ENCODE results near the gene HOXD4. TPM values are rescaled to one million over a fixed set of nuclear protein-coding genes. Genes with fewer than 3 reads are reported as not detected.

The HOXD4 gene
- total and polyA plus RNA-seq, 12 donors: 0.13 to 1.6 (median 0.40) TPM; not detected in 2

DNA sequence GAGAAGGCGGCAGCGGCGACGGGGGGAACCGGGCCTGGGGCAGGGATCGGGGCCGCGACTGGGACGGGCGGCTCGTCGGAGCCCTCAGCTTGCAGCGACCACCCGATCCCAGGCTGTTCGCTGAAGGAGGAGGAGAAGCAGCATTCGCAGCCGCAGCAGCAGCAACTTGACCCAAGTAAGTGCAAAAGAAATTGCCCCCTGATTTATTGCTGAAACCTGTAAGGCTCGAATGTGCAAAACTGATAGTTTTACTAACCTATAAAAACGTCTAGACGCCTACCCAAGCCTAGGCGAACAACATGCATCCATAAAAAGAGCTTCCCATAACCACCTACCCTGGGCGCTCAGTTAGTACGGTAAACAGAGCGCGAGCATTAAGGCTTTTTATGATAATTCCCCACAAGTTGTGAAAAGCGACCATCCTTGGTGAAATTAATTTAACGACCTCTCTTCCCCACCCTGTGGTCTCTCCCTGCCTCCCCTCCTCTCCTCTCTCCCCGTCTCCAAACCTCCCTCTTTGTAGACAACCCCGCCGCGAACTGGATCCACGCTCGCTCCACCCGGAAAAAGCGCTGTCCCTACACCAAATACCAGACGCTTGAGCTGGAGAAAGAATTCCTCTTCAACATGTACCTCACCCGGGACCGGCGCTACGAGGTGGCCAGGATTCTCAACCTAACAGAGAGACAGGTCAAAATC, 27.8 kb upstream of the HOXD4 start:
- Histone ChIP-seq H3K27ac (no peak overlapping the region), H3K27me3 (peaks cover 62 to 100% (median 99%) of the 10 kb centered on the region in 7 donors), H3K9me3 (no peaks in the 10 kb centered on the region), H3K36me3 (no peaks in the 10 kb centered on the region), H3K4me3 (peak overlapping the region in 8 of 10 donors; percentile 8 to 49 (median 37)), H3K4me1 (peaks cover 0 to 33% (median 22%) of the 10 kb centered on the region in 9 donors)
- intact Hi-C loops (cut with DNase I): loop anchor here in 7 of 10 donors (2.0 to 10.0 kb wide), 4 partner anchors 55 to 1024 kb away; no protein-coding TSS in a partner anchor
- no peak for DNase-seq
- 4 to 8% methylated on average over 40 of the region's 40 CpGs for WGBS, 2 donors
- TF ChIP-seq, protein P1, sequence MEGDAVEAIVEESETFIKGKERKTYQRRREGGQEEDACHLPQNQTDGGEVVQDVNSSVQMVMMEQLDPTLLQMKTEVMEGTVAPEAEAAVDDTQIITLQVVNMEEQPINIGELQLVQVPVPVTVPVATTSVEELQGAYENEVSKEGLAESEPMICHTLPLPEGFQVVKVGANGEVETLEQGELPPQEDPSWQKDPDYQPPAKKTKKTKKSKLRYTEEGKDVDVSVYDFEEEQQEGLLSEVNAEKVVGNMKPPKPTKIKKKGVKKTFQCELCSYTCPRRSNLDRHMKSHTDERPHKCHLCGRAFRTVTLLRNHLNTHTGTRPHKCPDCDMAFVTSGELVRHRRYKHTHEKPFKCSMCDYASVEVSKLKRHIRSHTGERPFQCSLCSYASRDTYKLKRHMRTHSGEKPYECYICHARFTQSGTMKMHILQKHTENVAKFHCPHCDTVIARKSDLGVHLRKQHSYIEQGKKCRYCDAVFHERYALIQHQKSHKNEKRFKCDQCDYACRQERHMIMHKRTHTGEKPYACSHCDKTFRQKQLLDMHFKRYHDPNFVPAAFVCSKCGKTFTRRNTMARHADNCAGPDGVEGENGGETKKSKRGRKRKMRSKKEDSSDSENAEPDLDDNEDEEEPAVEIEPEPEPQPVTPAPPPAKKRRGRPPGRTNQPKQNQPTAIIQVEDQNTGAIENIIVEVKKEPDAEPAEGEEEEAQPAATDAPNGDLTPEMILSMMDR (IDR thresholded peaks at IDR 0.05): no peak
- ATAC-seq: no peak

DNA sequence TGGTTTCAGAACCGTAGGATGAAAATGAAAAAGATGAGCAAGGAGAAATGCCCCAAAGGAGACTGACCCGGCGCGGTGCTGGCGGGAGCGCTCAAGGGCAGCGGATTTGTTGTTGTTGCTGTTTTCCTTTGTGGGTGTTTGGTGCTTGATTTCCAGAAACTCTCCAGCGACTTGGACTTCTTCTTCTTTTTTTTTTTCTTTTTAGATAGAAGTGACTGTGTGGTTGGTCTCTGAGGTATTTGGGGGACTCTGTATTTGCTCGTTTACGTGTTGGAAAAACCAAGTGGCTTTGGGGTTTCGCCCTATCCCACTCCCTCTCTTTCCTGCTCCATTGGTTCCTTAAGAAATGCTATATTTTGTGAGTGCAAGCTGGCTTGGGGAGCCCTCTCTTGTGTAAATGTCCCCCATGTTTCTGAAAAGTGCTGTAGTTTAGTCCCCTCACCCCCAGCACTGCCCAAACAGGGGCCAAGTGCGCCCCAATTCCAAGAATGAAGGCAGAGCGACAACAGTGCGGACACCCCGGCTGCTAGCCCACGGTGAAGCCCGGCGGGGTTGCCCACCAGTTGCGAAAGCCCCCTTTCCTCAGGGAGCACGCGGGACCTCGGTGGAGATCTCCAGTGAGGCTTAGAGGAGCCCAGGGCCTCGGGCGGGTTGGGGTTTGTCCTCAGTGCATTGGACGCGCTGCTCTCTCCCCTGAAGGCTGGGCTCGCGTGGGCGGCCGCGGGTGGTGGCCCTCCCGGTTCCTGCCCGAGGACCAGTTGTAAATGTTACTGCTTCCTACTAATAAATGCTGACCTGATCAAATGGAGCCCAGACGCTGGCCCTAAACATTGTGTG, 27.0 kb upstream of the HOXD4 start:
- H3K4me1 ChIP-seq: peaks cover 0 to 38% (median 25%) of the 10 kb centered on the region in 9 donors
- H3K9me3 ChIP-seq: no peaks in the 10 kb centered on the region
- DNase-seq: no peak
- ATAC-seq: no peak
- TF ChIP-seq, protein P1 (IDR thresholded peaks at IDR 0.05): no peak
- no peaks in the 10 kb centered on the region for H3K36me3 ChIP-seq
- 9 to 16% methylated on average over 34 of the region's 34 CpGs for WGBS, 2 donors
- no peak overlapping the region for H3K27ac ChIP-seq
- no peak overlapping the region for H3K4me3 ChIP-seq
- intact Hi-C loops (cut with DNase I): loop anchor here in 6 of 10 donors (5.0 to 10.0 kb wide), 3 partner anchors 690 to 1023 kb away; no protein-coding TSS in a partner anchor
- H3K27me3 ChIP-seq: peaks cover 62 to 100% (median 99%) of the 10 kb centered on the region in 7 donors

DNA sequence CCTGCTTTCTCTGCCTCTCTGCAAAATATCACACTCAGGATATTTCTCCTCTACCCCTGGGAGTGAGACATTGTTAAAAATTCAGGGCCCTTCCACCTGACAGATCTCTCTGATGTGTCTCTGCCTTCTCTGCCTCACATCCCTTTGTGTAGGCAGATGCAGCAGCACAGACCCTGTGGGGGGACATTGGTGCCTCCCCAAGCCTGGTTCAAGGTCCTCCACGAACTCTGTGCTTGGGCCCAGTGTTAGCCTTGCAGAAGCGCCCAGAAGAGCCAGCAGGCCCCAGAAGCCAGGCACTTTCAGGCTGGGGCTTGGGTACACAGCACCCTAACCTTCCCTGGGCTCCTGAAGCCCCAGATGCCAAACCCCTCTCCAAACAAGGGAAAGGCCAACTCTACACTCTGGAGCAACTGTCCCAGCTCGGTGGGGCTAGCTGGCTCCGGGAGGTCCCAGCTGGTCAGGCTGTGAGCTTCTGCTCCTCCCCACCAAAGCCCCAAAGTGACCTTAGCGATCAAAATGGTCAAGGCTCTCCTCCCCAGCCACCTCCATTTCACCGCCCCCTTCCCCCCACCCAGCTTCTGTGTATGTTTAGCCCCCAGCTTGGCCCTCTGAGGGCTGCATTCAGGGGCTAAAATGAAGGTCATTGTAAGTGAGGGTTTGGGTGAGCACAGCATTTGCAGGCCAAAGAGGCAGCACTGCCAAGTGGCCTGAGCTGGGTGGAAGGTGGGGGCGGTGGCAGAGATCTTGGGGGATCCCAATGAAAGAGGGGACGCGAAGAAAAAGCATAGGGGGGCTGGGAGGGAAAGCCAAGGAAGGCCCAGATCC, 26.2 kb upstream of the HOXD4 start:
- intact Hi-C loops (cut with DNase I): loop anchor here (5.0 to 10.0 kb wide), 8 partner anchors 427 to 1022 kb away; no protein-coding TSS in a partner anchor
- H3K4me1 ChIP-seq: peaks cover 0 to 43% (median 29%) of the 10 kb centered on the region in 9 donors
- H3K4me3 ChIP-seq: no peak overlapping the region
- ATAC-seq (no peak), DNase-seq (no peak)
- no peaks in the 10 kb centered on the region for H3K9me3 ChIP-seq
- H3K36me3 ChIP-seq: no peaks in the 10 kb centered on the region
- H3K27me3 ChIP-seq: peaks cover 65 to 99% (median 97%) of the 10 kb centered on the region in 7 donors
- TF ChIP-seq, protein P1 (IDR thresholded peaks at IDR 0.05): no peak
- H3K27ac ChIP-seq: no peak overlapping the region
- 20 to 35% methylated on average over 9 of the region's 9 CpGs for WGBS, 2 donors

DNA sequence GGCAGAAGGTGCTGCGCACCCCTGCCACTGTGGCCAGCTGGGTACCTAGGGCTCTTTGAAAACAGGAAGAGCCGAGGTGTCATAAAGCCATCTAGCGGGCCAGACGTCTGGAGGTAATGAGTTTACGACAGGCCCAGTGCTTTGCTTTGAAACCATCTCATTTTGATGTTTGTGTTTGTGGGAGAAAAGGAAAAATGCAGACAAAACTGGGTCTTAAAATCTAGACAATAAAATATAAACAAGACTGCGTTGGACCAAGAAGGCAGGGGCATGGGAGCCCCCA, 25.6 kb upstream of the HOXD4 start:
- Histone ChIP-seq H3K4me3 (no peak overlapping the region), H3K9me3 (no peaks in the 10 kb centered on the region), H3K4me1 (peaks cover 0 to 48% (median 29%) of the 10 kb centered on the region in 9 donors), H3K36me3 (no peaks in the 10 kb centered on the region), H3K27ac (no peak overlapping the region), H3K27me3 (peaks cover 65 to 99% (median 97%) of the 10 kb centered on the region in 7 donors)
- intact Hi-C loops (cut with DNase I): loop anchor here (2.0 to 10.0 kb wide), 10 partner anchors 427 to 1022 kb away; no protein-coding TSS in a partner anchor
- DNase-seq (no peak), ATAC-seq (no peak)
- TF ChIP-seq, protein P1 (IDR thresholded peaks at IDR 0.05): no peak
- WGBS, 2 donors: 24 to 34% methylated on average over 6 of the region's 6 CpGs

Measured in heart right ventricle (tissue), 16 donors.